IPS-NIHi7 (cell line): Measurements from ENCODE around the gene GPR101.
"Not testable (repeated sequence)": the region's sequence is repeated elsewhere in the genome, so short reads cannot be mapped to it uniquely, and the experiment has no call there.

ENCODE experiments used
- DNase-seq: peaks from one replicate; pipeline ENCODE4 v3.0.0; 2012; ENCODE audit warnings: mixed read lengths; ENCODE audit errors: extremely low spot score

GPR101 gene

DNA sequence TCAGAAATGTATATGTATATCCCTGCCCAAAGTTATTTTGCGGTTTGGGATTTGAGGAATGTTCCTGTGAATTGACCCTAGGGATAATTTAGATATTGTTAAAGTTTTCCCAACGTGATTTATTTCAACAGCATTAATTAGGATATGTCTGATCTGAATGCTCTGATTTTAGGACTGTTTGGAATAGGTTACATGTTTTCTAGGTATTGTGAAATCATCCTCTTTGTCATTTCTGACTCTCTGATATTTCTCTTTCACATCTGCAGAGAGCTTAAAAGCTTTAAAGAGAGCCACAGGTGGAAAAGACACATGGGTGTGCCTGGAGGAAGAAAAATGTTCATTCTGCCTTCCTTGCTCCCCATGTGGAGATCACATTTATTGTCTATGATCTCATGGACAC, 5.1 kb downstream of the GPR101 start:
- no peak for DNase-seq

DNA sequence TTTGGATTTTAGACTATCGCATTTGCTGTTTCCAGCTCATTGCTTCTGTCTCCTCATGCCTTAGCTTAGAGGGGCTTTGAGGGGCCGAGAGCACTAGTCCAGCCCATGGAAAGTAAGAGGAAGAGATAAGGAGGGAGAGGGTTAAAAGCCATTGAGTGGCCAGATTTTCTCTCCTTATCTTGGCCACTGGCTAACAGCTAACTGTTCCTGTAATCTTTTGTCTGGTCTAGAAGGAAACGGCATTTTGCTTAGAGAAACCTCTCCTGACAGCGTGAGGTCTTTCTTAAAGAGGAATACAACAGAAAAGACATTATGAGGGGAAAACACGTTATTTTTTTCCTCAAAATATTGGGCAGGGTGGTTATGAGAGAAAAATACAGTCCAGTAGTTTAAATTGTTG, 7.9 kb downstream of the GPR101 start:
- DNase-seq, result no peak

- DNase-seq, result not testable (repeated sequence)
These were observed 33.6 kb downstream of the GPR101 start for GRCh38 chrX:137000236-137000635.

DNA sequence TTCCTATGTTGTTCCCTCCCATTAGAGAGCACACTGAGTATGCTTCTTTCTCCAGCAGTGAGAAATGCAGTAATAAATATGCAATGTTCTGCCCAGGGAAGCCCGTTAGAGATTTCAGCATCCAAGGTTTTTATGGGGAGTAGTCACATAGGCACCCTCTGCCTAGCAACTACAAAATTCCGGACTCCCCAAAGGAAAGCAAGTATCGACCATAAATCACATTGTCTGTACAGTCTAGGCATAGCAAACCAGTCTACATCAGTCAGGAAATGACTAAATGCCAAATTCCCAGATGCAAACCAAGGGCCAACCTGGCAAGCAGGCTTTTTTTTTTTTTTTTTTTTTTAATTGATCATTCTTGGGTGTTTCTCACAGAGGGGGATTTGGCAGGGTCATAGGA, 34.8 kb downstream of the GPR101 start:
- DNase-seq, result no peak
